ENCODE data around the gene CDKN2D.

The CDKN2D gene

GRCh38 chr19:10568826-10569651 is at the start of gene CDKN2D:
TSS of gene CDKN2D (minus strand) at chr19:10568979. CDS start at chr19:10568653, 326 bp downstream.
- peak; percentile 99 for DNase-seq (ENCODE audit: low spot score)

GRCh38 chr19:10617409-10618121 is 48.8 kb upstream of the CDKN2D start:
- DNase-seq (ENCODE audit: low spot score), result no peak

GRCh38 chr19:10615429-10616023 is 46.7 kb upstream of the CDKN2D start:
- no peak for DNase-seq (ENCODE audit: low spot score)

GRCh38 chr19:10612499-10613119 is 43.8 kb upstream of the CDKN2D start:
- peak; percentile 63 for DNase-seq (ENCODE audit: low spot score)

GRCh38 chr19:10611907-10612306 is 43.1 kb upstream of the CDKN2D start:
- DNase-seq (ENCODE audit: low spot score), result no peak

GRCh38 chr19:10604460-10604980 is 35.7 kb upstream of the CDKN2D start:
- DNase-seq (ENCODE audit: low spot score), result no peak

GRCh38 chr19:10603873-10604459 is 35.2 kb upstream of the CDKN2D start:
- DNase-seq (ENCODE audit: low spot score), result peak; percentile 62

GRCh38 chr19:10603084-10603872 is 34.5 kb upstream of the CDKN2D start:
- DNase-seq (ENCODE audit: low spot score), result no peak

- DNase-seq (ENCODE audit: low spot score), result peak; percentile 75
Observed at GRCh38 chr19:10602330-10603083, 33.7 kb upstream of the CDKN2D start.

GRCh38 chr19:10601999-10602329 is 33.2 kb upstream of the CDKN2D start:
- no peak for DNase-seq (ENCODE audit: low spot score)

GRCh38 chr19:10600149-10600548 is 31.4 kb upstream of the CDKN2D start:
- DNase-seq (ENCODE audit: low spot score), result no peak

GRCh38 chr19:10593820-10594637 is 25.2 kb upstream of the CDKN2D start:
- DNase-seq (ENCODE audit: low spot score), result peak; percentile 60

GRCh38 chr19:10593148-10593547 is 24.4 kb upstream of the CDKN2D start:
- DNase-seq (ENCODE audit: low spot score), result no peak

GRCh38 chr19:10587839-10588150 is 19.0 kb upstream of the CDKN2D start:
- no peak for DNase-seq (ENCODE audit: low spot score)

GRCh38 chr19:10587022-10587838 is 18.5 kb upstream of the CDKN2D start, which contains the start of gene AP1M2:
TSS of gene AP1M2 (minus strand) at chr19:10587312. CDS start at chr19:10587231, 81 bp downstream.
- no peak for DNase-seq (ENCODE audit: low spot score)

GRCh38 chr19:10586396-10586795 is 17.6 kb upstream of the CDKN2D start:
- no peak for DNase-seq (ENCODE audit: low spot score)

GRCh38 chr19:10583036-10583776 is 14.4 kb upstream of the CDKN2D start:
- no peak for DNase-seq (ENCODE audit: low spot score)

- DNase-seq (ENCODE audit: low spot score), result no peak
Observed at GRCh38 chr19:10582091-10582490, 13.3 kb upstream of the CDKN2D start.
